Mesodermal cell (in vitro differentiated cells): ENCODE measurements around the gene GOLT1A.

Experiments used
- H3K27ac ChIP-seq: 2 replicates; pipeline ENCODE4 v1.7.0; 2013; ENCODE audit warnings: mild to moderate bottlenecking, low read depth, low read length, moderate library complexity; ENCODE audit not compliant: severe bottlenecking
- H3K36me3 ChIP-seq: 2 replicates; pipeline ENCODE4 v1.7.1; 2013; ENCODE audit warnings: mild to moderate bottlenecking, low read length, moderate library complexity; ENCODE audit not compliant: control insufficient read depth, insufficient read depth
- H3K4me1 ChIP-seq: one replicate; pipeline ENCODE4 v1.7.1; 2013; ENCODE audit warnings: mild to moderate bottlenecking, low read length; ENCODE audit not compliant: insufficient read depth, control insufficient read depth, poor library complexity, severe bottlenecking
- H3K4me3 ChIP-seq: 2 replicates; pipeline ENCODE4 v1.7.0; 2013; ENCODE audit warnings: low read length, control low read depth, mild to moderate bottlenecking; ENCODE audit not compliant: insufficient read depth, poor library complexity, severe bottlenecking; ENCODE audit errors: extremely low read depth
- H3K9me3 ChIP-seq: 2 replicates; pipeline ENCODE4 v1.7.1; 2013; ENCODE audit warnings: mild to moderate bottlenecking, low read length, moderate library complexity; ENCODE audit not compliant: control insufficient read depth
- WGBS, 2 experiments: methylation state at CpG; one replicate each; pipeline ENCODE4 v1.1.5; 2013; ENCODE audit warnings: missing lambda C conversion rate in 2 of 2; ENCODE audit not compliant: insufficient coverage in 2 of 2; 5-methylcytosine and 5-hydroxymethylcytosine counted together

Gene GOLT1A

GRCh38 chr1:204257446-204257845 lies 43.7 kb upstream of the GOLT1A start:
- WGBS, 2 experiments = 93 to 98% methylated on average over 22 to 23 of the region's 24 CpGs
- Histone ChIP-seq H3K27ac (no peak overlapping the region), H3K4me3 (no peak overlapping the region), H3K9me3 (no peaks in the 10 kb centered on the region), H3K4me1 (peaks cover 17% of the 10 kb centered on the region), H3K36me3 (peaks cover 46% of the 10 kb centered on the region)

- peaks cover 14% of the 10 kb centered on the region for H3K4me1 ChIP-seq
- no peak overlapping the region for H3K4me3 ChIP-seq
- 92 to 94% methylated on average over 8 to 9 of the region's 10 CpGs for WGBS, 2 experiments
- H3K27ac ChIP-seq = no peak overlapping the region
- no peaks in the 10 kb centered on the region for H3K9me3 ChIP-seq
- H3K36me3 ChIP-seq = peaks cover 41% of the 10 kb centered on the region
These were observed 42.7 kb upstream of the GOLT1A start for GRCh38 chr1:204256531-204256930.

GRCh38 chr1:204255966-204256365 lies 42.2 kb upstream of the GOLT1A start:
- Histone ChIP-seq H3K27ac (no peak overlapping the region), H3K36me3 (peaks cover 35% of the 10 kb centered on the region), H3K4me3 (no peak overlapping the region), H3K9me3 (no peaks in the 10 kb centered on the region), H3K4me1 (peaks cover 14% of the 10 kb centered on the region)
- WGBS, 2 experiments = 39 to 50% methylated on average over 1 to 2 of the region's 5 CpGs

- no peak overlapping the region for H3K27ac ChIP-seq
- peaks cover 14% of the 10 kb centered on the region for H3K4me1 ChIP-seq
- WGBS, 2 experiments = 44 to 86% methylated on average over 1 to 4 of the region's 5 CpGs
- H3K36me3 ChIP-seq = peaks cover 28% of the 10 kb centered on the region
- H3K4me3 ChIP-seq = no peak overlapping the region
- H3K9me3 ChIP-seq = no peaks in the 10 kb centered on the region
These were observed 41.4 kb upstream of the GOLT1A start for GRCh38 chr1:204255225-204255624.

GRCh38 chr1:204254031-204254661 lies 40.4 kb upstream of the GOLT1A start:
- H3K36me3 ChIP-seq = peaks cover 18% of the 10 kb centered on the region
- WGBS, 2 experiments = 69 to 89% methylated on average over 4 to 7 of the region's 7 CpGs

GRCh38 chr1:204251926-204252689 lies 38.3 kb upstream of the GOLT1A start:
- 88 to 93% methylated on average over 3 to 5 of the region's 6 CpGs for WGBS, 2 experiments
- no peaks in the 10 kb centered on the region for H3K9me3 ChIP-seq

More at GRCh38 chr1:204254031-204254661, 40.4 kb upstream of the GOLT1A start:
- Histone ChIP-seq H3K4me3 (no peak overlapping the region), H3K27ac (no peak overlapping the region), H3K9me3 (no peaks in the 10 kb centered on the region), H3K4me1 (peaks cover 14% of the 10 kb centered on the region)

GRCh38 chr1:204251286-204251685 lies 37.5 kb upstream of the GOLT1A start:
- no peak overlapping the region for H3K4me3 ChIP-seq
- WGBS, 2 experiments = 94 to 98% methylated on average over 6 of the region's 7 CpGs
- peaks cover 14% of the 10 kb centered on the region for H3K4me1 ChIP-seq
- H3K9me3 ChIP-seq = no peaks in the 10 kb centered on the region
- no peak overlapping the region for H3K27ac ChIP-seq
- H3K36me3 ChIP-seq = peaks cover 20% of the 10 kb centered on the region

More at GRCh38 chr1:204251926-204252689, 38.3 kb upstream of the GOLT1A start:
- H3K36me3 ChIP-seq = peaks cover 17% of the 10 kb centered on the region
- H3K27ac ChIP-seq = no peak overlapping the region
- no peak overlapping the region for H3K4me3 ChIP-seq
- H3K4me1 ChIP-seq = peaks cover 14% of the 10 kb centered on the region

GRCh38 chr1:204250428-204251030 lies 36.7 kb upstream of the GOLT1A start:
- H3K4me3 ChIP-seq = no peak overlapping the region
- WGBS, 2 experiments = 82 to 91% methylated on average over 11 to 12 of the region's 12 CpGs
- H3K36me3 ChIP-seq = peaks cover 24% of the 10 kb centered on the region
- H3K4me1 ChIP-seq = peaks cover 8% of the 10 kb centered on the region
- no peaks in the 10 kb centered on the region for H3K9me3 ChIP-seq
- no peak overlapping the region for H3K27ac ChIP-seq

GRCh38 chr1:204249736-204250427 lies 36.1 kb upstream of the GOLT1A start:
- no peaks in the 10 kb centered on the region for H3K9me3 ChIP-seq
- no peak overlapping the region for H3K4me3 ChIP-seq
- no peak overlapping the region for H3K27ac ChIP-seq
- peaks cover 4% of the 10 kb centered on the region for H3K4me1 ChIP-seq
- 75 to 77% methylated on average over 4 to 7 of the region's 7 CpGs for WGBS, 2 experiments
- H3K36me3 ChIP-seq = peaks cover 28% of the 10 kb centered on the region

GRCh38 chr1:204248954-204249353 lies 35.2 kb upstream of the GOLT1A start:
- peaks cover 26% of the 10 kb centered on the region for H3K36me3 ChIP-seq
- no peak overlapping the region for H3K4me3 ChIP-seq
- no peaks in the 10 kb centered on the region for H3K9me3 ChIP-seq
- peaks cover under 1% of the 10 kb centered on the region for H3K4me1 ChIP-seq
- WGBS, 2 experiments = 69% methylated on average over 2 of the region's 3 CpGs; no CpG with 5 or more reads in 1 of the 2 experiments
- H3K27ac ChIP-seq = no peak overlapping the region
